Measurements from ENCODE around the gene GABPB1.

GABPB1 gene

DNA sequence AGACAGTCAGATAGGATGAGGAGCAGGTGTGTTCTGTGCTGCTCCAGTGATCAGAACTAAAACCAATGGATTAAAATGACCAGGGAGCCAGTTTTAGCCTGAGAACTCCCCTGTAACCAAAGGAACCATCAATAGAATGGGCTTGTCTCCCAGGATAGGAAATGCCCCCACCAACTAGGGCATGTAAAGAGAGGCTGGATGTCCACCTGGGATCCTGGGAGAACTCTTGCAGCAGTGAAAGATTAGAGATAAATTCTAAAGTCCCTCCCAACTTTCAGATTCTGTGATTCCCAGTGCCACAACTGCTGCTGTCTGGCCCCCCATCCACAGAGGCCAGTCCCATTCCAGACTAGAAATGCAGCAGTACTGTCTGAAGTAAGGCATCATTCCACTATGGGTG, 123.2 kb downstream of the GABPB1 start:
- H3K4me2 ChIP-seq (ENCODE audit: low read depth, low read length, poor library complexity, severe bottlenecking), result no peak overlapping the region
- H3K36me3 ChIP-seq (ENCODE audit: insufficient read depth, low read length), result no peaks in the 10 kb centered on the region
- H3K4me3 ChIP-seq (ENCODE audit: low read length, poor library complexity, severe bottlenecking), result no peak overlapping the region
- TF ChIP-seq, protein P1, sequence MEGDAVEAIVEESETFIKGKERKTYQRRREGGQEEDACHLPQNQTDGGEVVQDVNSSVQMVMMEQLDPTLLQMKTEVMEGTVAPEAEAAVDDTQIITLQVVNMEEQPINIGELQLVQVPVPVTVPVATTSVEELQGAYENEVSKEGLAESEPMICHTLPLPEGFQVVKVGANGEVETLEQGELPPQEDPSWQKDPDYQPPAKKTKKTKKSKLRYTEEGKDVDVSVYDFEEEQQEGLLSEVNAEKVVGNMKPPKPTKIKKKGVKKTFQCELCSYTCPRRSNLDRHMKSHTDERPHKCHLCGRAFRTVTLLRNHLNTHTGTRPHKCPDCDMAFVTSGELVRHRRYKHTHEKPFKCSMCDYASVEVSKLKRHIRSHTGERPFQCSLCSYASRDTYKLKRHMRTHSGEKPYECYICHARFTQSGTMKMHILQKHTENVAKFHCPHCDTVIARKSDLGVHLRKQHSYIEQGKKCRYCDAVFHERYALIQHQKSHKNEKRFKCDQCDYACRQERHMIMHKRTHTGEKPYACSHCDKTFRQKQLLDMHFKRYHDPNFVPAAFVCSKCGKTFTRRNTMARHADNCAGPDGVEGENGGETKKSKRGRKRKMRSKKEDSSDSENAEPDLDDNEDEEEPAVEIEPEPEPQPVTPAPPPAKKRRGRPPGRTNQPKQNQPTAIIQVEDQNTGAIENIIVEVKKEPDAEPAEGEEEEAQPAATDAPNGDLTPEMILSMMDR (conservative IDR thresholded peaks at IDR 0.05; ENCODE audit: low read length), result no peak
- no peak for TF ChIP-seq EZH2phosphoT487 (IDR thresholded peaks at IDR 0.05; ENCODE audit: borderline replicate concordance)
- no peaks in the 10 kb centered on the region for H3F3A ChIP-seq (ENCODE audit: low read depth)
- H3K27me3 ChIP-seq (ENCODE audit: insufficient read depth, low read length, poor library complexity, severe bottlenecking), result no peaks in the 10 kb centered on the region
- H4K20me1 ChIP-seq (ENCODE audit: insufficient read depth, low read length, poor library complexity, severe bottlenecking), result no peaks in the 10 kb centered on the region
- H3K4me1 ChIP-seq (ENCODE audit: insufficient read depth, low read length, poor library complexity, severe bottlenecking), result peaks cover 10% of the 10 kb centered on the region
- no peaks in the 10 kb centered on the region for H3K9me3 ChIP-seq (ENCODE audit: insufficient read depth, low read depth, low read length)
- H3K79me2 ChIP-seq (ENCODE audit: insufficient read depth, low read length), result no peaks in the 10 kb centered on the region
- H3K9me2 ChIP-seq (replicated peaks; ENCODE audit: low read depth, low read length), result no peaks in the 10 kb centered on the region
- H2AFZ ChIP-seq (ENCODE audit: low read length), result no peak overlapping the region
- H3K9ac ChIP-seq (ENCODE audit: low read depth, low read length, poor library complexity, severe bottlenecking), result no peak overlapping the region

GRCh38 chr15:50229336-50229735, 125.7 kb downstream of the GABPB1 start:
- H3K4me3 ChIP-seq (ENCODE audit: low read length, poor library complexity, severe bottlenecking), result no peak overlapping the region
- H3F3A ChIP-seq (ENCODE audit: low read depth), result no peaks in the 10 kb centered on the region
- no peaks in the 10 kb centered on the region for H3K79me2 ChIP-seq (ENCODE audit: insufficient read depth, low read length)
- H3K4me2 ChIP-seq (ENCODE audit: low read depth, low read length, poor library complexity, severe bottlenecking), result no peak overlapping the region
- no peaks in the 10 kb centered on the region for H3K36me3 ChIP-seq (ENCODE audit: insufficient read depth, low read length)
- no peaks in the 10 kb centered on the region for H3K9me2 ChIP-seq (replicated peaks; ENCODE audit: low read depth, low read length)
- no peak overlapping the region for H2AFZ ChIP-seq (ENCODE audit: low read length)
- H3K4me1 ChIP-seq (ENCODE audit: insufficient read depth, low read length, poor library complexity, severe bottlenecking), result no peaks in the 10 kb centered on the region
- TF ChIP-seq, protein P1 (conservative IDR thresholded peaks at IDR 0.05; ENCODE audit: low read length), result no peak
- TF ChIP-seq EZH2phosphoT487 (IDR thresholded peaks at IDR 0.05; ENCODE audit: borderline replicate concordance), result no peak
- H3K9ac ChIP-seq (ENCODE audit: low read depth, low read length, poor library complexity, severe bottlenecking), result no peak overlapping the region
- no peaks in the 10 kb centered on the region for H4K20me1 ChIP-seq (ENCODE audit: insufficient read depth, low read length, poor library complexity, severe bottlenecking)
- no peaks in the 10 kb centered on the region for H3K9me3 ChIP-seq (ENCODE audit: insufficient read depth, low read depth, low read length)
- no peaks in the 10 kb centered on the region for H3K27me3 ChIP-seq (ENCODE audit: insufficient read depth, low read length, poor library complexity, severe bottlenecking)

DNA sequence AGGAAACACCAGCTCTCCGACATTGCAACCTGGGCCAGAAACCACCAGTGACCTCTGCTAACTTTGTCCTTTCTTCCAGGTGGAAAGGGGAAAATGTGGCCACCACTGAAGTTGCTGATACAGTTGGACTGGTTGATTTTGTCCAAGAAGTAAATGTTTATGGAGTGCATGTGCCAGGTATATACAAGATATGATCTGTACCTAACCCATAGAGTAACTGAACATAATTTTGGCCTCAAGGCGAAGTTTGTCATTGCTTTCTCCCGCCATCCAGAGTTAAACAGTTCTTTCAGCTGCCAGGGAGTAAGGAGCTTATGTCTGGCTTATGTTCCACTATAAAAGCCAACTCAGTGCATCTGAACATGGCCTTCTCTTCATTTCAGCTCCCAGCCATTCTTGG, 126.1 kb downstream of the GABPB1 start:
- Histone ChIP-seq H3K9me3 (ENCODE audit: insufficient read depth, low read depth, low read length) (no peaks in the 10 kb centered on the region), H4K20me1 (ENCODE audit: insufficient read depth, low read length, poor library complexity, severe bottlenecking) (no peaks in the 10 kb centered on the region), H3K36me3 (ENCODE audit: insufficient read depth, low read length) (no peaks in the 10 kb centered on the region), H3F3A (ENCODE audit: low read depth) (no peaks in the 10 kb centered on the region), H3K4me3 (ENCODE audit: low read length, poor library complexity, severe bottlenecking) (no peak overlapping the region), H2AFZ (ENCODE audit: low read length) (no peak overlapping the region), H3K4me1 (ENCODE audit: insufficient read depth, low read length, poor library complexity, severe bottlenecking) (no peaks in the 10 kb centered on the region), H3K27me3 (ENCODE audit: insufficient read depth, low read length, poor library complexity, severe bottlenecking) (no peaks in the 10 kb centered on the region), H3K9me2 (replicated peaks; ENCODE audit: low read depth, low read length) (no peaks in the 10 kb centered on the region), H3K4me2 (ENCODE audit: low read depth, low read length, poor library complexity, severe bottlenecking) (no peak overlapping the region), H3K9ac (ENCODE audit: low read depth, low read length, poor library complexity, severe bottlenecking) (no peak overlapping the region), H3K79me2 (ENCODE audit: insufficient read depth, low read length) (no peaks in the 10 kb centered on the region)
- TF ChIP-seq, protein P1 (conservative IDR thresholded peaks at IDR 0.05; ENCODE audit: low read length), result no peak
- TF ChIP-seq EZH2phosphoT487 (IDR thresholded peaks at IDR 0.05; ENCODE audit: borderline replicate concordance), result no peak

Data from Loucy (cell line).